ENCODE data around the gene FETUB.

FETUB gene

GRCh38 chr3:186639778-186640472 lies at the start of gene FETUB:
Gene FETUB, plus strand, starts transcription at chr3:186640399. Its CDS starts 62 bp downstream, at chr3:186640461.
- H3K27ac Mint-ChIP-seq = no peak within 1 kb of the TSS

GRCh38 chr3:186590580-186591295 lies 49.5 kb upstream of the FETUB start:
- no peak overlapping the region for H3K27ac Mint-ChIP-seq

More at GRCh38 chr3:186639778-186640472, at the start of gene FETUB:
- Mint-ChIP-seq H3K36me3 (no peaks in the 10 kb centered on the region), H3K27me3 (peaks cover 10 to 18% of the 10 kb centered on the region in 2 donors), H3K4me3 (no peak within 1 kb of the TSS), H3K9me3 (peaks cover 0 to 3% of the 10 kb centered on the region in 2 donors), H3K4me1 (peaks cover 3 to 6% of the 10 kb centered on the region in 2 donors)
- no peak for DNase-seq
- no peak for ATAC-seq (replicated peaks)

DNA sequence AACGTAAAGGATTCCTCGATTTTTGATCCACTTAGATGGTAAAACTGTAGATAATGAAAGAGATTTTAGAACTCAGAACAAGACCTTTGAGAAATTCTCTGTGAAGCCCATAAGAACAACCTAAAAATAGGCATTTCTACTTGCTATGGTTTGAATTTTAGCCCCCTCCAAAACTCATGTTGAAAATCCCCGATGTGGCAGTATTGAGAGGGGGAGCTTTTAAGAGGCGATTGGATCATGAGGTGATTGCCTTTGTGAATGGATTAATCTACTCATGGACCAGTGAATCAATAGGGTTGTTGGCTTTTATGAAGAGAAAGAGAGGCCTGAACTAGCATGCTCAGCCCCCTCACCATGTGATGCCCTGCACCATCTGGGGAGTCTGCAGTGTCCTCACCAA lies 47.5 kb upstream of the FETUB start:
- no peak overlapping the region for H3K27ac Mint-ChIP-seq
- no peaks in the 10 kb centered on the region for H3K9me3 Mint-ChIP-seq
- no peaks in the 10 kb centered on the region for H3K36me3 Mint-ChIP-seq
- DNase-seq (no peak), ATAC-seq (replicated peaks) (no peak)
- peaks cover 5 to 8% of the 10 kb centered on the region in 2 donors for H3K27me3 Mint-ChIP-seq
- H3K4me1 Mint-ChIP-seq = no peaks in the 10 kb centered on the region
- no peak overlapping the region for H3K4me3 Mint-ChIP-seq

More at GRCh38 chr3:186590580-186591295, 49.5 kb upstream of the FETUB start:
- Mint-ChIP-seq H3K9me3 (no peaks in the 10 kb centered on the region), H3K4me3 (no peak overlapping the region), H3K27me3 (no peaks in the 10 kb centered on the region), H3K36me3 (peaks cover 7 to 9% of the 10 kb centered on the region in 2 donors), H3K4me1 (no peaks in the 10 kb centered on the region)
- no peak for DNase-seq
- ATAC-seq (replicated peaks) = no peak

- Mint-ChIP-seq H3K4me1 (no peaks in the 10 kb centered on the region), H3K4me3 (no peak overlapping the region), H3K27me3 (peaks cover 8 to 11% of the 10 kb centered on the region in 2 donors), H3K36me3 (no peaks in the 10 kb centered on the region), H3K27ac (no peak overlapping the region), H3K9me3 (no peaks in the 10 kb centered on the region)
- ATAC-seq (replicated peaks) = no peak
- no peak for DNase-seq
Observed at GRCh38 chr3:186593862-186594261, 46.3 kb upstream of the FETUB start.

- H3K4me1 Mint-ChIP-seq = no peaks in the 10 kb centered on the region
- DNase-seq (no peak), ATAC-seq (replicated peaks) (no peak)
- no peaks in the 10 kb centered on the region for H3K9me3 Mint-ChIP-seq
- no peak overlapping the region for H3K27ac Mint-ChIP-seq
- H3K4me3 Mint-ChIP-seq = no peak overlapping the region
- no peaks in the 10 kb centered on the region for H3K36me3 Mint-ChIP-seq
- peaks cover 8 to 11% of the 10 kb centered on the region in 2 donors for H3K27me3 Mint-ChIP-seq
Observed at GRCh38 chr3:186594591-186595113, 45.5 kb upstream of the FETUB start.

DNA sequence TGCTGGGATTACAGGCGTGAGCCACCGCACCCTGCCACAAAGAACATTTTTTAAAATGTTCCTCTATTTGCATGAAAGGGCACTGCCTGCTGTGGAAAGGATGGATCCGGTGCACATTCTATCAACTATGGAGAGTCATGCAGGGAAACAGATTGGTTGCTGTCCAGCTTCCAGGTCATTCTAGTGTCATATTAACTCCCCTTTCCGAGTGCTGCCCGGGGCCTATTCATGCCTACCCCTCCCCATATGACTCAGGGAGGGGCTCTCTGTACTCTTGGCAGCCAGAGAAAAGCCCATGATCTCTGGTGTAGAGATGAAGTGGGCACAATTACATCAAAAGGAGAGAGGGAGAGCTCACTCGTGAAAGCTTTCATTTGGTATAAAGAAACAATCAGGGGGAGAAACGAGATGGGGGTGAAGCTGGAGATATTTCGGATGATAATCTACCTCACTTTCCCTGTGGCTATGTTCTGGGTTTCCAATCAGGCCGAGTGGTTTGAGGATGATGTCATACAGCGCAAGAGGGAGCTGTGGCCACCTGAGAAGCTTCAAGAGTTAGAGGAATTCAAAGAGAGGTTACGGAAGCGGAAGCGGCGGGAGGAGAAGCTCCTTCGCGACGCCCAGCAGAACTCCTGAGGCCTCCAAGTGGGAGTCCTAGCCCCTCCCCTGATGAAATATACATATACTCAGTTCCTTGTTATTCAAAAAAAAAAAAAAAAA lies 43.5 kb upstream of the FETUB start:
- Mint-ChIP-seq H3K9me3 (no peaks in the 10 kb centered on the region), H3K27me3 (peaks cover 8 to 11% of the 10 kb centered on the region in 2 donors), H3K4me1 (no peaks in the 10 kb centered on the region), H3K4me3 (no peak overlapping the region), H3K27ac (no peak overlapping the region), H3K36me3 (no peaks in the 10 kb centered on the region)
- no peak for ATAC-seq (replicated peaks)
- no peak for DNase-seq

- ATAC-seq (replicated peaks) = no peak
- peaks cover 8 to 11% of the 10 kb centered on the region in 2 donors for H3K27me3 Mint-ChIP-seq
- no peak overlapping the region for H3K27ac Mint-ChIP-seq
- H3K4me3 Mint-ChIP-seq = no peak overlapping the region
- DNase-seq = no peak
- H3K9me3 Mint-ChIP-seq = no peaks in the 10 kb centered on the region
- no peaks in the 10 kb centered on the region for H3K4me1 Mint-ChIP-seq
- H3K36me3 Mint-ChIP-seq = no peaks in the 10 kb centered on the region
Observed at GRCh38 chr3:186598108-186598784, 42.0 kb upstream of the FETUB start.

DNA sequence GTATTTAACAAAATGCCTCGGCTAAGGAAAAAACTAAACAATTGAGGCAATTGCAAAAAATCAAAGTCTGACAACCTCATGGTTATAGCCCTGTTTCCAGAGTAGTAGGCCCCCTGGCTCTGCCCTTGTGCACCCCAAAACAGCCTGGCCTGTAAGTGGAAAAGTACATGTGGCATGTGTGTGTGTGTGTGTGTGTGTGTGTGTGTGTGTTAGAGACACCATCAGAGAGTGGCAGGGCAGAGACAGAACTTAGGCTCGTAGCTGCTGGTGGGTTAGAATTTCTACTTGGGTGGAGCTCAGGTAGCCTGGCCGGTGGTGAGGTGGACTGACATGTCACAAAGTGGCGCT lies 41.4 kb upstream of the FETUB start:
- ATAC-seq (replicated peaks) = no peak
- H3K36me3 Mint-ChIP-seq = no peaks in the 10 kb centered on the region
- no peaks in the 10 kb centered on the region for H3K9me3 Mint-ChIP-seq
- DNase-seq = no peak
- no peak overlapping the region for H3K27ac Mint-ChIP-seq
- no peaks in the 10 kb centered on the region for H3K4me1 Mint-ChIP-seq
- H3K4me3 Mint-ChIP-seq = no peak overlapping the region
- peaks cover 8 to 11% of the 10 kb centered on the region in 2 donors for H3K27me3 Mint-ChIP-seq

DNA sequence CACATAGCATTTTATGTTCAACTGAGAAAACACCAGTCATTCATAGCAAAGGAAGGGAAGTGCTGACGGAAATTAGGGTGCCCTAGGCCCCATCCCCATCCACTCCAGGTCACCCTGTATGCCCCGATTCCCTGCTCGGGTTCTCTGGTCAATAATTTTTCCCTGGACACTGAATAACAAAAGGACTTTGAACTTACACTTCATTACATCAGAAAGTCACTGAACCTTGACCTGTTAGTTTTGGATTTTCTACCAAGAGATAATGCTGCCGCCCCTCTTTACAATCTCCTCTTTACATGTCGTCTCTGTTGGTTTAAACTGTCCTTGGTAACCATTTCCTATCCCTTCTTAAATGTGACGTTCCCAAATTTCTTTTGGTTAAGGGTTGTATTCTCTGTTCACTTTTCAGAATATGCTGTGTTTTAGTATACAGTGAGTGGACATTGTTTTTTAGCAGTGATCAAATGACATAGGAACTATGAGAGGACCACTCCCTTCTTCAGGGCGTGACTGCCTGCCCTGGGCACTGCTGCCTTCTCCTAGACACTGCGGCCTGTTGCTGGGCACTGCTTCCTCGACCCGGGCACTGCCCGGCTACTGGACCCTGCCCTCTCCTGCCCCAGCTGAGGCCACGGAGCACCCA lies 40.9 kb upstream of the FETUB start:
- peaks cover 12 to 15% of the 10 kb centered on the region in 2 donors for H3K27me3 Mint-ChIP-seq
- no peak overlapping the region for H3K4me3 Mint-ChIP-seq
- DNase-seq (no peak), ATAC-seq (replicated peaks) (no peak)
- H3K9me3 Mint-ChIP-seq = no peaks in the 10 kb centered on the region
- no peaks in the 10 kb centered on the region for H3K36me3 Mint-ChIP-seq
- H3K4me1 Mint-ChIP-seq = no peaks in the 10 kb centered on the region
- no peak overlapping the region for H3K27ac Mint-ChIP-seq

- no peaks in the 10 kb centered on the region for H3K9me3 Mint-ChIP-seq
- DNase-seq = no peak
- H3K4me3 Mint-ChIP-seq = no peak overlapping the region
- H3K27me3 Mint-ChIP-seq = peaks cover 14 to 20% of the 10 kb centered on the region in 2 donors
- no peaks in the 10 kb centered on the region for H3K36me3 Mint-ChIP-seq
- no peaks in the 10 kb centered on the region for H3K4me1 Mint-ChIP-seq
- no peak for ATAC-seq (replicated peaks)
- H3K27ac Mint-ChIP-seq = no peak overlapping the region
Observed at GRCh38 chr3:186599785-186600166, 40.4 kb upstream of the FETUB start.

GRCh38 chr3:186600896-186601295 lies 39.3 kb upstream of the FETUB start:
- no peak for ATAC-seq (replicated peaks)
- H3K27ac Mint-ChIP-seq = no peak overlapping the region
- H3K27me3 Mint-ChIP-seq = peaks cover 15 to 23% of the 10 kb centered on the region in 2 donors
- H3K4me3 Mint-ChIP-seq = no peak overlapping the region
- DNase-seq = no peak
- no peaks in the 10 kb centered on the region for H3K36me3 Mint-ChIP-seq
- H3K4me1 Mint-ChIP-seq = no peaks in the 10 kb centered on the region
- no peaks in the 10 kb centered on the region for H3K9me3 Mint-ChIP-seq

- no peak overlapping the region for H3K27ac Mint-ChIP-seq
- no peaks in the 10 kb centered on the region for H3K36me3 Mint-ChIP-seq
- no peaks in the 10 kb centered on the region for H3K4me1 Mint-ChIP-seq
- no peak for DNase-seq
- H3K9me3 Mint-ChIP-seq = no peaks in the 10 kb centered on the region
- no peak for ATAC-seq (replicated peaks)
- H3K27me3 Mint-ChIP-seq = peaks cover 11 to 12% of the 10 kb centered on the region in 2 donors
- H3K4me3 Mint-ChIP-seq = no peak overlapping the region
Observed at GRCh38 chr3:186603159-186603558, 37.0 kb upstream of the FETUB start.

GRCh38 chr3:186605078-186605477 lies 35.1 kb upstream of the FETUB start:
- Mint-ChIP-seq H3K27me3 (peaks cover 7 to 12% of the 10 kb centered on the region in 2 donors), H3K27ac (no peak overlapping the region), H3K4me3 (no peak overlapping the region), H3K4me1 (no peaks in the 10 kb centered on the region), H3K9me3 (no peaks in the 10 kb centered on the region), H3K36me3 (no peaks in the 10 kb centered on the region)
- ATAC-seq (replicated peaks) (no peak), DNase-seq (no peak)

Measured in stimulated activated naive B cell treated with anti-CD40 and anti-IgM and Interleukin-4, amounts not matched to agents 10 μg/mL and 1 μg/mL and 100 μg/mL, for 72 hours (primary cell).